Fibroblast of lung (primary cell): ENCODE results near the gene FAM53B.

Source experiments
- CTCF ChIP-seq, 2 donors: IDR thresholded peaks in 1 of 2; conservative IDR thresholded peaks in 1 of 2; 1 replicate in 1 of 2; 2 replicates in 1 of 2; pipeline ENCODE4 v1.5.1; 2011 to 2012; ENCODE audit warnings: low read length in 2 of 2, control low read depth in 1 of 2, inconsistent platforms in 1 of 2, low read depth in 1 of 2, mild to moderate bottlenecking in 1 of 2
- EZH2 ChIP-seq: IDR thresholded peaks from 2 replicates; pipeline ENCODE4 v1.5.1; 2012; ENCODE audit warnings: low read length, control low read depth, mild to moderate bottlenecking; ENCODE audit errors: missing control alignments

GRCh38 chr10:124653311-124653710 lies 90.9 kb downstream of the FAM53B start:
- TF ChIP-seq CTCF (conservative IDR thresholded peaks at IDR 0.05 in 1 of 2, IDR thresholded peaks at IDR 0.05 in 1 of 2; ENCODE audit: low read depth in 1 of 2, low read length in 2 of 2) (no peak), EZH2 (no peak)
